Measurements from ENCODE around the gene ARIH2.

GRCh38 chr3:48982016-48982415 is 63.4 kb downstream of the ARIH2 start:
- TF ChIP-seq POLR2A (IDR thresholded peaks at IDR 0.05) (no peak), CTCF (IDR thresholded peaks at IDR 0.05) (no peak)
